HL-60 (cell line): Measurements from ENCODE around the gene MEAK7.

Experiments
- CTCF ChIP-seq: IDR thresholded peaks from one replicate; pipeline ENCODE4 v1.5.1; 2011; ENCODE audit warnings: low read length, control low read depth, inconsistent platforms; ENCODE audit not compliant: insufficient read depth
- GABPA ChIP-seq: IDR thresholded peaks from 2 replicates; pipeline ENCODE4 v1.6.1; 2012; ENCODE audit warnings: low read depth
- POLR2AphosphoS5 ChIP-seq: IDR thresholded peaks from 2 replicates; pipeline ENCODE4 v1.6.1; 2012; ENCODE audit warnings: low read depth
- REST ChIP-seq: IDR thresholded peaks from 2 replicates; pipeline ENCODE4 v1.6.1; 2012; ENCODE audit warnings: low read depth; ENCODE audit not compliant: insufficient replicate concordance
- SPI1 ChIP-seq: IDR thresholded peaks from 2 replicates; pipeline ENCODE4 v1.6.1; 2012; ENCODE audit warnings: low read depth, mild to moderate bottlenecking, borderline replicate concordance

- TF ChIP-seq CTCF (no peak), POLR2AphosphoS5 (no peak), REST (no peak), GABPA (no peak), SPI1 (no peak)
These were observed 27.2 kb upstream of the MEAK7 start for GRCh38 chr16:84531671-84532111.
